Femur (tissue), 1 donor: ENCODE results near the gene RCE1.

Experiments
- DNase-seq: peaks from one replicate; pipeline ENCODE4 v3.0.0-alpha.2; 2017

RCE1 gene

GRCh38 chr11:66891851-66892660 lies 48.8 kb downstream of the RCE1 start:
- DNase-seq, result no peak

- DNase-seq, result no peak
These were observed 49.7 kb downstream of the RCE1 start for GRCh38 chr11:66892911-66893310.

- no peak for DNase-seq
These were observed 50.9 kb downstream of the RCE1 start for GRCh38 chr11:66894141-66894540.
